OCI-LY1 (cell line): ENCODE data around the gene MDN1.
"Not testable (repeated sequence)": the region's sequence is repeated elsewhere in the genome, so short reads cannot be mapped to it uniquely, and the experiment has no call there.

Experiments used
- H2AFZ ChIP-seq: fragments of 200-600 bp; sonication (generic), shearing (Covaris generic); 2 replicates; pipeline ENCODE4 v1.6.0; 2014; ENCODE audit warnings: antibody characterized with exemption, mild to moderate bottlenecking, low read length
- H3F3A ChIP-seq: fragments of 200-600 bp; sonication (generic), shearing (Covaris generic); 2 replicates; pipeline ENCODE4 v1.6.0; 2014; ENCODE audit warnings: mild to moderate bottlenecking, antibody characterized with exemption, low read length, moderate library complexity; ENCODE audit not compliant: insufficient read depth
- H3K27ac ChIP-seq: fragments of 200-600 bp; sonication (generic); 2 replicates; pipeline ENCODE4 v1.5.1; 2014; ENCODE audit warnings: low read length, mixed run types, mild to moderate bottlenecking, low read depth; ENCODE audit not compliant: poor library complexity, severe bottlenecking
- H3K27me3 ChIP-seq: fragments of 200-600 bp; sonication (generic); 2 replicates; pipeline ENCODE4 v1.6.0; 2014; ENCODE audit warnings: antibody characterized with exemption, mild to moderate bottlenecking, low read length, moderate library complexity; ENCODE audit not compliant: insufficient read depth
- H3K36me3 ChIP-seq: fragments of 200-600 bp; sonication (generic); 2 replicates; pipeline ENCODE4 v1.6.1; 2014; ENCODE audit warnings: mild to moderate bottlenecking, antibody characterized with exemption, low read length, moderate library complexity, mixed read lengths; ENCODE audit not compliant: insufficient read depth
- H3K4me1 ChIP-seq: fragments of 200-600 bp; sonication (generic); 2 replicates; pipeline ENCODE4 v1.5.1; 2014; ENCODE audit warnings: mild to moderate bottlenecking, low read length, moderate library complexity; ENCODE audit not compliant: insufficient read depth, severe bottlenecking
- H3K4me2 ChIP-seq: fragments of 200-600 bp; sonication (generic), shearing (Covaris generic); 2 replicates; pipeline ENCODE4 v1.6.1; 2014; ENCODE audit warnings: low read length
- H3K4me3 ChIP-seq: fragments of 200-600 bp; sonication (generic); 2 replicates; pipeline ENCODE4 v1.5.1; 2014; ENCODE audit warnings: low read length, low read depth, mild to moderate bottlenecking, mixed read lengths; ENCODE audit not compliant: poor library complexity, severe bottlenecking
- H3K79me2 ChIP-seq: fragments of 200-600 bp; shearing (Covaris generic); 2 replicates; pipeline ENCODE4 v1.6.1; 2016; ENCODE audit warnings: mixed run types, low read length, mixed read lengths; ENCODE audit not compliant: insufficient read depth
- H3K9ac ChIP-seq: fragments of 200-600 bp; sonication (generic), shearing (Covaris generic); 2 replicates; pipeline ENCODE4 v1.6.1; 2014; ENCODE audit warnings: mild to moderate bottlenecking, low read length, mixed read lengths
- H3K9me2 ChIP-seq: fragments of 200-600 bp; sonication (generic), shearing (Covaris generic); 2 replicates; pipeline ENCODE4 v1.6.1; 2014; ENCODE audit warnings: low read depth, mild to moderate bottlenecking, low read length, mixed read lengths
- H3K9me3 ChIP-seq: fragments of 200-600 bp; shearing (Covaris generic); 2 replicates; pipeline ENCODE4 v1.6.1; 2014; ENCODE audit warnings: low read length, mixed read lengths
- H4K20me1 ChIP-seq: fragments of 200-600 bp; sonication (generic), shearing (Covaris generic); 2 replicates; pipeline ENCODE4 v1.6.0; 2016; ENCODE audit warnings: mild to moderate bottlenecking, low read length; ENCODE audit not compliant: insufficient read depth
- EZH2 ChIP-seq: fragments of 200-600 bp; sonication (generic), shearing (Covaris generic); IDR thresholded peaks from 2 replicates; pipeline ENCODE4 v1.8.0; 2017; ENCODE audit warnings: borderline replicate concordance, mixed run types, mild to moderate bottlenecking, antibody characterized with exemption, low read length, moderate library complexity, mixed read lengths
- TF ChIP-seq, protein P1 (sequence below): fragments of 200-600 bp; sonication (generic), shearing (Covaris generic); IDR thresholded peaks from 2 replicates; pipeline ENCODE4 v1.5.1; 2017; ENCODE audit warnings: mild to moderate bottlenecking, antibody characterized with exemption, low read length, moderate library complexity, mixed read lengths

Gene MDN1

GRCh38 chr6:89642956-89643355 lies 176.6 kb downstream of the MDN1 start:
- Histone ChIP-seq H3K27me3 (no peaks in the 10 kb centered on the region), H3K79me2 (0 out of 2 replicates have a peak, but pooled peaks cover 1% of the 10 kb centered on the region), H3K27ac (no peak overlapping the region), H2AFZ (no peak overlapping the region), H4K20me1 (no peaks in the 10 kb centered on the region), H3K4me2 (no peak overlapping the region), H3K36me3 (peaks cover 68% of the 10 kb centered on the region), H3K9me3 (no peaks in the 10 kb centered on the region), H3K4me3 (no peak overlapping the region), H3F3A (no peaks in the 10 kb centered on the region), H3K9ac (no peak overlapping the region), H3K4me1 (peaks cover 13% of the 10 kb centered on the region), H3K9me2 (no peaks in the 10 kb centered on the region)
- TF ChIP-seq, protein P1, sequence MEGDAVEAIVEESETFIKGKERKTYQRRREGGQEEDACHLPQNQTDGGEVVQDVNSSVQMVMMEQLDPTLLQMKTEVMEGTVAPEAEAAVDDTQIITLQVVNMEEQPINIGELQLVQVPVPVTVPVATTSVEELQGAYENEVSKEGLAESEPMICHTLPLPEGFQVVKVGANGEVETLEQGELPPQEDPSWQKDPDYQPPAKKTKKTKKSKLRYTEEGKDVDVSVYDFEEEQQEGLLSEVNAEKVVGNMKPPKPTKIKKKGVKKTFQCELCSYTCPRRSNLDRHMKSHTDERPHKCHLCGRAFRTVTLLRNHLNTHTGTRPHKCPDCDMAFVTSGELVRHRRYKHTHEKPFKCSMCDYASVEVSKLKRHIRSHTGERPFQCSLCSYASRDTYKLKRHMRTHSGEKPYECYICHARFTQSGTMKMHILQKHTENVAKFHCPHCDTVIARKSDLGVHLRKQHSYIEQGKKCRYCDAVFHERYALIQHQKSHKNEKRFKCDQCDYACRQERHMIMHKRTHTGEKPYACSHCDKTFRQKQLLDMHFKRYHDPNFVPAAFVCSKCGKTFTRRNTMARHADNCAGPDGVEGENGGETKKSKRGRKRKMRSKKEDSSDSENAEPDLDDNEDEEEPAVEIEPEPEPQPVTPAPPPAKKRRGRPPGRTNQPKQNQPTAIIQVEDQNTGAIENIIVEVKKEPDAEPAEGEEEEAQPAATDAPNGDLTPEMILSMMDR: no peak
- no peak for TF ChIP-seq EZH2

GRCh38 chr6:89641581-89641980 lies 178.0 kb downstream of the MDN1 start:
- H4K20me1 ChIP-seq, H3K9me2 ChIP-seq, H3K4me2 ChIP-seq, H3F3A ChIP-seq, H3K27me3 ChIP-seq, H3K27ac ChIP-seq, H3K9ac ChIP-seq, H2AFZ ChIP-seq, H3K4me3 ChIP-seq, H3K79me2 ChIP-seq, H3K9me3 ChIP-seq: not testable (repeated sequence)
- Histone ChIP-seq H3K36me3 (peaks cover 62% of the 10 kb centered on the region), H3K4me1 (peaks cover 22% of the 10 kb centered on the region)

DNA sequence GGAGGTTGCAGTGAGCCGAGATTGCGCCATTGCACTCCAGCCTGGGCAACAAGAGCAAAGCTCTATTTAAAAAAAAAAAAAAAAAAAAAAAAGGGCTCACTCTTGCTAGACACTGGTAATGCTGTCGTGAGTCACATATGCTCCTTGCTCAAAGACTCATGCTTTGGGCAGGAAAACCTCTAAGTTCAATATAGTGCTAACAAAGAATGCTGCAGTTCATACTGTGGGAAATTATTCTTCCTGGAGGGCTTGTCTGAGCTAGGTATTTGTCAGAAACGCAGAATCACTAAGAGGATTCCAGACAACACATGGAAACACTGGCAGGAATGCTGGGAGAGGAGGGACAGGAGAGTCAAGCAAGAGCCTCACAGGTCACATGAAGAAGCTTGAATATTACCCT lies 178.8 kb downstream of the MDN1 start:
- Histone ChIP-seq H3K27ac (no peak overlapping the region), H3K4me1 (peaks cover 22% of the 10 kb centered on the region), H3K9me2 (no peaks in the 10 kb centered on the region), H3K4me3 (no peak overlapping the region), H3K4me2 (no peak overlapping the region), H3K79me2 (0 out of 2 replicates have a peak, but pooled peaks cover 6% of the 10 kb centered on the region), H3K27me3 (no peaks in the 10 kb centered on the region), H3K9me3 (no peaks in the 10 kb centered on the region), H3K36me3 (peaks cover 62% of the 10 kb centered on the region), H2AFZ (no peak overlapping the region), H3F3A (no peaks in the 10 kb centered on the region), H3K9ac (no peak overlapping the region), H4K20me1 (no peaks in the 10 kb centered on the region)
- TF ChIP-seq EZH2: no peak
- TF ChIP-seq, protein P1: no peak

DNA sequence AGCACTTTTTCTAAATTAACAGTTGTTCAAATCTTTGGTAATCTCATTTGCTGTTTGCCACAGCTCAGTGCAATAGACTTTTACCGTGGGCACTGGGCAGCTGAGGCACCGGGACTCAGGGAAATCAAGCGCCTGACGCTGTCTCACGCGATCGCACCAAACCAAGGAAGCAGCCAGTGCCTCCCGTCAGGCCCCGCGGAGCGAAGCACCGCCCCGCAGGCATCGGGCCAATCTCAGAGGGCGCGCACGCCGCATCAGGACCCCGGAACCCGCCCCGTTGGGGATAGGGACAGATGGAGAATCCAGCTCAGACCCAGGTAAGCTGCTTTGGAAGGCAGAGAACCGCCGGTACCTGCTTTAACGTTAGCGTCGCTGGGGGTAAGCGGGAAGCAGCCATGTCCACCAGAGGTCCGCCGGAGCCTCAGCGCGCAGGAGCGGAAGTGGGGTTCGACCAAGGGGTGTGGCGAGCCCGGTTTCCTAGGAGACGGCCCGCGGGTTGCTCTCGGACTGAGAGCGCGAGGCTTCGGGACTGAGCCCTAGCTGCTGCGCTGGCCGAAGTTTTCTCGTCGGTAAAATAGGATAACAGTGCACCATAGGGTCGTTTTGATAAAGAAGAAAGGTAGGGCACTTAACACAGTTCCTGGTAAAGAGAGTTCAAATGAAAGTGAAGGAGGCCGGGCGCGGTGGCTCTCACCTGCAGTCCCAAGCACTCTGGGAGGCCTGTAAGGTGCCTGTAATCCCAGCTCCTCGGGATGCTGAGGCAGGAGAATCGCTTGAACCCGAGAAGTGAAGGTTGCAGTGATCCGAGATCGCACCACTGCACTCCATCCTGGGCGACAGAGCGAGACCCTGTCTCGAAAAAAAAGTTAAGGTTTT lies 181.0 kb downstream of the MDN1 start, which contains the start of gene LYRM2:
Gene LYRM2, minus strand, starts transcription at position 428 of the 876 bp plus-strand sequence. Its CDS starts 31 bp downstream, at position 397.
- Histone ChIP-seq H3K79me2 (0 out of 2 replicates have a peak, but pooled peaks cover 6% of the 10 kb centered on the region), H3K4me2 (peak within 1 kb of the TSS; percentile 75), H3K9ac (peak within 1 kb of the TSS; percentile 74), H3K36me3 (peaks cover 47% of the 10 kb centered on the region), H3K9me3 (no peaks in the 10 kb centered on the region), H4K20me1 (no peaks in the 10 kb centered on the region), H2AFZ (0 out of 2 replicates have a peak within 1 kb of the TSS, but pooled peaks have one; percentile 11), H3K9me2 (no peaks in the 10 kb centered on the region), H3K4me3 (peak within 1 kb of the TSS; percentile 67), H3K4me1 (peaks cover 22% of the 10 kb centered on the region), H3K27ac (peak within 1 kb of the TSS; percentile 82), H3F3A (no peaks in the 10 kb centered on the region), H3K27me3 (no peaks in the 10 kb centered on the region)
- TF ChIP-seq, protein P1: no peak
